Stimulated activated CD4-positive, alpha-beta T cell treated with anti-CD3 and anti-CD28 coated beads, Interleukin-12 subunit alpha, Interleukin-12 subunit beta, amount 100 ng/mL, for 24 hours (primary cell): Measurements from ENCODE around the gene NIPSNAP2.
"Not testable (repeated sequence)": the region's sequence is repeated elsewhere in the genome, so short reads cannot be mapped to it uniquely, and the experiment has no call there.

Experiments used
- DNase-seq, 2 experiments: peaks; one replicate each; pipeline ENCODE4 v3.0.0-alpha.2; 2020; ENCODE audit warnings: low read depth in 2 of 2

NIPSNAP2 gene

DNA sequence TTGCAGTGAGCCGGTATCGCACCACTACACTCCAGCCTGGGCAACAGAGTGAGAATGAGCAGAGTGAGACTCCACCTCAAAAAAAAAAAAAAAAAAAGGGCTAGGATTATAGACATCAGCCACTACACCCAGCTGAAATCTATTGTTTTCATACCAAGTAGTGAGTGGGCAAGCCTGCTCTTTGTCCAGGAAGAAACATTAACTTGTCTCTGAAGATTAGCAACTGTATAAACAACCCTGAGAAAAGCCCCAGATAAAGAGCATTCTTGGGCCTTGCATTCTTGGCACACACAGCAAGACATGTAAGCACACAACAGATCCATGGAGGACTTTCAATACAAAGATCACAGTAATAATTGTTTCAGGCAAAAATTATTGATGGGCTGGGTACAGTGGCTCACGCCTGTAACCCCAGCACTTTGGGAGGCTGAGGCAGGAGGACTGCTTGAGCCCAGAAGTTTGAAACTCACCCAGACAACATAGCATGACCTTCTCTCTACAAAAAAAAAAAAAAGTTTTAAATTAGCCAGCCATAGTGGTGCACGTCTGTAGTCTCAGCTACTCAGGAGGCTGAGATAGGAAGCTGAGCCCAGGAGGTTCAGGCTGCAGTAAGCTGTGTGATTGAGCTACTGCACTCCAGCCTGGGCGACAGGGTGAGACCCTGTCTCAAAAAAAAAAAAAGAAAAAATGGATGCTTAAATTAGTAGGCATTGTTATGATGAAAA is 82.5 kb downstream of the NIPSNAP2 start:
- no peak for DNase-seq

DNA sequence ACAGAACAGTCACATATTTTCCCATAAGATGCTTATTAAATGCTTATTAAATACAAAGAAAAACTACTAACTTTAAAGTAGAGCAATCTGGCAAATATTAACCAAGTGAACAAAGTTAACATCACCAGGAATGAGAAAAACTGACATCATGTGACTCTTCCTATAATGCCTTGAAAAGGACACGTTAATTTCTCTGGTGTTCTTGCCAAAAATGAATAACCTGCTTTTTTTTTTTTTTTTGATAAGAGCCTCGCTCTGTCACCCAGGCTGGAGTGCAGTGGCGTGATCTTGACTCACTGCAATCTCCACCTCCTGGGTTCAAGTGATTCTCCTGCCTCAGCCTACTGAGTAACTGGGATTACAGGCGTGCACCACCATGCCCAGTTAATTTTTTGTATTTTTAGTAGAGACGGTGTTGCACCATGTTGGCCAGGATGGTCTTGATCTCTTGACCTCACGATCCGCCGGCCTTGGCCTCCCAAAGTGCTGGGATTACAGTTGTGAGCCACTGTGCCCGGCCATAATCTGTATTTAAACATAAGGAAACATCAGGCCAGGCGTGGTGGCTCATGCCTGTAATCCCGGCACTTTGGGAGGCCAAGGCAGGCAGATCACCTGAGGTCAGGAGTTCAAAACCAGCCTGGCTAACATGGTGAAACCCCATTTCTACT is 83.2 kb downstream of the NIPSNAP2 start:
- DNase-seq: not testable (repeated sequence)

DNA sequence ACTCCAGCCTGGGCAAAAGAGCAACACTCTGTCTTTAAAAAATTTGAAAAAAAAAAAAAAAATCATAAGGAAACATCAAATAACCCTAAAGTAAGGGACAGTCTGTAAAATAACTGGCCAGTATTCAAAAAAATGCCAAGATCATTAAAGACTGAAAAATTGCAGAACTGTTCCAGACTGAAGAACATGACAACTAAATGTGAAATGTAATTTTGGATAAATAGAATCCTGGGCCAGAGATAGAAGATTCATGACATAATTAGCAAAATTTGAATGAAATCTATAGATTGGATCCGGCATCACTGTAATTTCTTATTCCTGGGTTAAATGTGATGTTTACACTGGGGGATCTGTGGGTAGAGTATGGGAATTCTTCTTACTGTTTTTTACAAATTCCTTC is 83.9 kb downstream of the NIPSNAP2 start:
- no peak for DNase-seq

DNA sequence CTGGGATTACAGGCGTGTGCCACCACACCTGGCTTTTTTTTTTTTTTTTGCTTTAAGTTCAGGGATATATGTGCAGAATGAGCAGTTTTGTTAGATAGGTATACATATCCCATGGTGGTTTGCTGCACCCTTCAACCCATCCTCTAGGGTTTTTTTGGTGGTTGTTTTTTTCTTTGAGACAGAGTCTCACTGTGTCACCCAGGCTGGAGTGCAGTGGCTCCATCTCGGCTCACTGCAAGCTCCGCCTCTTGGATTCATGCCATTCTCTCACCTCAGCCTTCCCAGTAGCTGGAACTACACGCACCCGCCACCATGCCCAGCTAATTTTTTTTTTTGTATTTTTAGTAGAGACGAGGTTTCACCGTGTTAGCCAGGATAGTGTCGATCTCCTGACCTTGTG is 84.4 kb downstream of the NIPSNAP2 start:
- not testable (repeated sequence) for DNase-seq
